Measurements from ENCODE around the gene BAIAP2L2. TPM values are rescaled to one million over a fixed set of nuclear protein-coding genes. Genes with fewer than 3 reads are reported as not detected.

The BAIAP2L2 gene
- total RNA-seq, 1 donor from 2014 or later = 0.54 TPM

DNA sequence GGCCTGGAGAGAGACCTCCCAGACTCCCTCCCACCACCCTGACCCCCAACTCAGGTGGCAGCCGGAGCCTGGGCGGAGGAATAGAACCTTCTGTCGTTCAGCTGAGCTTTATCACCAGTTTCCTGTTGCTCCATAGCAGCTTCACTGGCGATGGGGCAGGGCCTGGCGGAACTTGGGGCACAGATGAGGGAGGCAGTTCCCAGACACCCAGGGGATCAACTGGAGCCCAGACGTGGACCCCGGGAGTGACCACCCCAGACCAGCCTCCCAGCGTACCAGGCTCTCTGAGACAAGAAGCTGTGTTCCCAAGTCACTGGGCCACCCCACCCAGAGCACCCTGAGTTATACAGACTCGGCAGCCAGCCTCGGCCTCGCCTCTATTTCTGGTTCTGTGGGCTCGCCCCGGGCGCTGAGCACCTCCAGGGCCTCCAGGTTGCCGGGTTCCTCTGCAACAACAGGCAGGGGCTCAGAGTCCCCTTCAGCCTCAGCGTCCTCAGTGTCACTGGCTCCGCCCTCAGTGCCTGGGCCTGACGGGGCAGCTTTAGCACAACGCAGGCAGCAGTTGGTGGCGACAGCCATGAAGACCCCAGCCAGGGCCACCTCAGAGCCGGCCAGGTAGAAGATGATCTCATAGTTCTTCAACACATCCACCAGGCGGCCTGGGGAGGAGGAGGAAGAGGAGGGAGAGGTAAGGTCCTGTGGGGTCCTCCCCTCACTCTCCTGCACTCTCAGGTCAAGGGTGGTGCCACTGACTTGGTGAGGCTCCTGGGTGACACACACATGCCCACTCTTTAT is 32.2 kb downstream of the BAIAP2L2 start:
- H3K4me2 ChIP-seq (ENCODE audit: low read length) = no peak overlapping the region
- H3K9me3 ChIP-seq (ENCODE audit: insufficient read depth, low read depth, low read length) = no peaks in the 10 kb centered on the region
- Mint-ChIP-seq H3K27ac (ENCODE audit: unreplicated experiment) (no peak overlapping the region), H3K27me3 (ENCODE audit: low read depth, unreplicated experiment) (peaks cover 15% of the 10 kb centered on the region), H3K4me1 (ENCODE audit: low read depth, unreplicated experiment) (no peaks in the 10 kb centered on the region), H3K9me3 (ENCODE audit: unreplicated experiment) (peaks cover 2% of the 10 kb centered on the region), H3K4me3 (ENCODE audit: unreplicated experiment) (no peak overlapping the region), H3K36me3 (ENCODE audit: low read depth, unreplicated experiment) (peaks cover 7% of the 10 kb centered on the region)
- H4K20me1 ChIP-seq (ENCODE audit: insufficient read depth, low read length) = no peaks in the 10 kb centered on the region
- DNase-seq (ENCODE audit: low read depth) (no peak), FAIRE-seq (no peak)
- no peak overlapping the region for H3K9ac ChIP-seq (ENCODE audit: low read length)
- no peak overlapping the region for H2AFZ ChIP-seq (ENCODE audit: low read depth, low read length)
- H3K79me2 ChIP-seq (ENCODE audit: insufficient read depth, low read length) = no peaks in the 10 kb centered on the region
- H3K4me3 ChIP-seq (ENCODE audit: insufficient read depth, low read depth, low read length) = no peak overlapping the region
- TF ChIP-seq EZH2 (IDR thresholded peaks at IDR 0.05; ENCODE audit: insufficient read depth, low read length) = no peak
- TF ChIP-seq, protein P1, sequence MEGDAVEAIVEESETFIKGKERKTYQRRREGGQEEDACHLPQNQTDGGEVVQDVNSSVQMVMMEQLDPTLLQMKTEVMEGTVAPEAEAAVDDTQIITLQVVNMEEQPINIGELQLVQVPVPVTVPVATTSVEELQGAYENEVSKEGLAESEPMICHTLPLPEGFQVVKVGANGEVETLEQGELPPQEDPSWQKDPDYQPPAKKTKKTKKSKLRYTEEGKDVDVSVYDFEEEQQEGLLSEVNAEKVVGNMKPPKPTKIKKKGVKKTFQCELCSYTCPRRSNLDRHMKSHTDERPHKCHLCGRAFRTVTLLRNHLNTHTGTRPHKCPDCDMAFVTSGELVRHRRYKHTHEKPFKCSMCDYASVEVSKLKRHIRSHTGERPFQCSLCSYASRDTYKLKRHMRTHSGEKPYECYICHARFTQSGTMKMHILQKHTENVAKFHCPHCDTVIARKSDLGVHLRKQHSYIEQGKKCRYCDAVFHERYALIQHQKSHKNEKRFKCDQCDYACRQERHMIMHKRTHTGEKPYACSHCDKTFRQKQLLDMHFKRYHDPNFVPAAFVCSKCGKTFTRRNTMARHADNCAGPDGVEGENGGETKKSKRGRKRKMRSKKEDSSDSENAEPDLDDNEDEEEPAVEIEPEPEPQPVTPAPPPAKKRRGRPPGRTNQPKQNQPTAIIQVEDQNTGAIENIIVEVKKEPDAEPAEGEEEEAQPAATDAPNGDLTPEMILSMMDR (IDR thresholded peaks at IDR 0.05; ENCODE audit: insufficient read depth, low read depth, low read length) = no peak
- peaks cover 18% of the 10 kb centered on the region for H3K27me3 ChIP-seq (ENCODE audit: insufficient read depth, low read length)
- peaks cover 4% of the 10 kb centered on the region for H3K4me1 ChIP-seq (ENCODE audit: insufficient read depth, low read length)
- no peaks in the 10 kb centered on the region for H3K36me3 ChIP-seq (ENCODE audit: insufficient read depth, low read length)
- H3K27ac ChIP-seq (ENCODE audit: low read depth, low read length) = no peak overlapping the region

- no peak for TF ChIP-seq EZH2 (IDR thresholded peaks at IDR 0.05; ENCODE audit: insufficient read depth, low read length)
- TF ChIP-seq, protein P1 (IDR thresholded peaks at IDR 0.05; ENCODE audit: insufficient read depth, low read depth, low read length) = no peak
- no peaks in the 10 kb centered on the region for H4K20me1 ChIP-seq (ENCODE audit: insufficient read depth, low read length)
- DNase-seq (ENCODE audit: low read depth) (no peak), FAIRE-seq (no peak)
- no peak overlapping the region for H2AFZ ChIP-seq (ENCODE audit: low read depth, low read length)
- H3K4me2 ChIP-seq (ENCODE audit: low read length) = no peak overlapping the region
- no peak overlapping the region for H3K9ac ChIP-seq (ENCODE audit: low read length)
- H3K4me3 Mint-ChIP-seq (ENCODE audit: unreplicated experiment) = no peak overlapping the region
- no peaks in the 10 kb centered on the region for H3K4me1 Mint-ChIP-seq (ENCODE audit: low read depth, unreplicated experiment)
- H3K36me3 ChIP-seq (ENCODE audit: insufficient read depth, low read length) = no peaks in the 10 kb centered on the region
- no peaks in the 10 kb centered on the region for H3K9me3 ChIP-seq (ENCODE audit: insufficient read depth, low read depth, low read length)
- no peaks in the 10 kb centered on the region for H3K79me2 ChIP-seq (ENCODE audit: insufficient read depth, low read length)
- peaks cover 4% of the 10 kb centered on the region for H3K4me1 ChIP-seq (ENCODE audit: insufficient read depth, low read length)
- H3K27me3 ChIP-seq (ENCODE audit: insufficient read depth, low read length) = peaks cover 13% of the 10 kb centered on the region
- no peak overlapping the region for H3K27ac ChIP-seq (ENCODE audit: low read depth, low read length)
- H3K36me3 Mint-ChIP-seq (ENCODE audit: low read depth, unreplicated experiment) = peaks cover 7% of the 10 kb centered on the region
- peaks cover 15% of the 10 kb centered on the region for H3K27me3 Mint-ChIP-seq (ENCODE audit: low read depth, unreplicated experiment)
- no peak overlapping the region for H3K27ac Mint-ChIP-seq (ENCODE audit: unreplicated experiment)
- H3K9me3 Mint-ChIP-seq (ENCODE audit: unreplicated experiment) = peaks cover 2% of the 10 kb centered on the region
- no peak overlapping the region for H3K4me3 ChIP-seq (ENCODE audit: insufficient read depth, low read depth, low read length)
Measured at GRCh38 chr22:38077595-38077994, 32.9 kb downstream of the BAIAP2L2 start.

DNA sequence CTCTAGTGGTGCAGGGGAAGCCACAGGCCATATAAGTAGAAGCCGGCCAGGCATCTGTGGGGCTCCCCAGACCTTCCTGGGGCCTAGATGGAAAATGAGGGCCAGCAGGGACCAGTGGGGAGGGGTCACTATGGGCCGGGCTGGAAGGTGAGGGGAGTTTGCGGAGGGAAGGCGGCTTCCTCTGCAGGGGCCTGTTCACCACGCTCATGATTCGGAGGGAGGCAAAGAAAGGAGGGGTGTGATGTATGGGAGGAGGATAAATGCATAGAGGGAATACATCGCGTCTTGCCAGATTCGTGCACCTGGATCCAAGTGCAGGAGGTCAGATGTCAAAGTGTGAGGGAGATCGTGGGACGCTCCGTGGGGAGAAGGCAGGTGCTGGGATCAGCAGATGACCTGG is 33.4 kb downstream of the BAIAP2L2 start:
- H3K36me3 Mint-ChIP-seq (ENCODE audit: low read depth, unreplicated experiment) = peaks cover 9% of the 10 kb centered on the region
- TF ChIP-seq EZH2 (IDR thresholded peaks at IDR 0.05; ENCODE audit: insufficient read depth, low read length) = no peak
- TF ChIP-seq, protein P1 (IDR thresholded peaks at IDR 0.05; ENCODE audit: insufficient read depth, low read depth, low read length) = no peak
- peaks cover 15% of the 10 kb centered on the region for H3K27me3 Mint-ChIP-seq (ENCODE audit: low read depth, unreplicated experiment)
- no peak for DNase-seq (ENCODE audit: low read depth)
- H3K4me3 Mint-ChIP-seq (ENCODE audit: unreplicated experiment) = no peak overlapping the region
- FAIRE-seq = no peak
- H3K9me3 Mint-ChIP-seq (ENCODE audit: unreplicated experiment) = peaks cover 2% of the 10 kb centered on the region
- Histone ChIP-seq H3K4me3 (ENCODE audit: insufficient read depth, low read depth, low read length) (no peak overlapping the region), H3K9ac (ENCODE audit: low read length) (no peak overlapping the region), H2AFZ (ENCODE audit: low read depth, low read length) (no peak overlapping the region), H3K27me3 (ENCODE audit: insufficient read depth, low read length) (peaks cover 8% of the 10 kb centered on the region), H4K20me1 (ENCODE audit: insufficient read depth, low read length) (no peaks in the 10 kb centered on the region), H3K4me1 (ENCODE audit: insufficient read depth, low read length) (peaks cover 4% of the 10 kb centered on the region), H3K27ac (ENCODE audit: low read depth, low read length) (no peak overlapping the region), H3K4me2 (ENCODE audit: low read length) (no peak overlapping the region), H3K9me3 (ENCODE audit: insufficient read depth, low read depth, low read length) (no peaks in the 10 kb centered on the region), H3K36me3 (ENCODE audit: insufficient read depth, low read length) (no peaks in the 10 kb centered on the region), H3K79me2 (ENCODE audit: insufficient read depth, low read length) (no peaks in the 10 kb centered on the region)
- no peak overlapping the region for H3K27ac Mint-ChIP-seq (ENCODE audit: unreplicated experiment)
- H3K4me1 Mint-ChIP-seq (ENCODE audit: low read depth, unreplicated experiment) = no peaks in the 10 kb centered on the region

All from astrocyte (in vitro differentiated cells and primary cell).